MM.1S (cell line): ENCODE results near the gene POC1A.

Experiments
- DNase-seq: peaks from one replicate; pipeline ENCODE4 v3.0.0-alpha.2; 2015
- H2AFZ ChIP-seq: fragments of 300-600 bp; sonication (generic); 2 replicates; pipeline ENCODE4 v1.6.0; 2016; ENCODE audit warnings: antibody characterized with exemption, low read length
- H3F3A ChIP-seq: fragments of 300-600 bp; sonication (generic); 2 replicates; pipeline ENCODE4 v1.6.1; 2016; ENCODE audit warnings: mild to moderate bottlenecking, antibody characterized with exemption, low read length, moderate library complexity, mixed read lengths; ENCODE audit not compliant: insufficient read depth
- H3K27ac ChIP-seq: fragments of 300-600 bp; sonication (generic); 2 replicates; pipeline ENCODE4 v1.5.1; 2016; ENCODE audit warnings: mild to moderate bottlenecking, low read length
- H3K27me3 ChIP-seq: fragments of 300-600 bp; sonication (generic); replicated peaks from 2 replicates; pipeline ENCODE4 v1.6.0; 2016; ENCODE audit warnings: low read length; ENCODE audit not compliant: insufficient read depth
- H3K36me3 ChIP-seq: fragments of 300-600 bp; sonication (generic); replicated peaks from 2 replicates; pipeline ENCODE4 v1.6.1; 2016; ENCODE audit warnings: mild to moderate bottlenecking, low read length, mixed read lengths; ENCODE audit not compliant: insufficient read depth
- H3K4me1 ChIP-seq: fragments of 300-600 bp; sonication (generic); 2 replicates; pipeline ENCODE4 v1.6.1; 2016; ENCODE audit warnings: low read length, mixed read lengths
- H3K4me2 ChIP-seq: fragments of 300-600 bp; sonication (generic); 2 replicates; pipeline ENCODE4 v1.6.0; 2016; ENCODE audit warnings: low read depth, low read length
- H3K4me3 ChIP-seq: fragments of 300-600 bp; sonication (generic); 2 replicates; pipeline ENCODE4 v1.5.1; 2016; ENCODE audit warnings: low read length, mixed read lengths
- H3K79me2 ChIP-seq: fragments of 300-600 bp; sonication (generic); 2 replicates; pipeline ENCODE4 v1.6.1; 2016; ENCODE audit warnings: mixed run types, low read length, mixed read lengths
- H3K9ac ChIP-seq: fragments of 300-600 bp; sonication (generic); 2 replicates; pipeline ENCODE4 v1.6.1; 2016; ENCODE audit warnings: low read length, mixed read lengths
- H3K9me2 ChIP-seq: fragments of 300-600 bp; sonication (generic); replicated peaks from 2 replicates; pipeline ENCODE4 v1.6.1; 2016; ENCODE audit warnings: mild to moderate bottlenecking, low read length, mixed read lengths; ENCODE audit not compliant: insufficient read depth
- H3K9me3 ChIP-seq: fragments of 300-600 bp; sonication (generic); replicated peaks from 2 replicates; pipeline ENCODE4 v1.6.1; 2016; ENCODE audit warnings: mild to moderate bottlenecking, low read length, mixed read lengths; ENCODE audit not compliant: insufficient read depth
- H4K20me1 ChIP-seq: fragments of 300-600 bp; sonication (generic); 2 replicates; pipeline ENCODE4 v1.6.1; 2016; ENCODE audit warnings: mild to moderate bottlenecking, low read length, moderate library complexity, mixed read lengths; ENCODE audit not compliant: insufficient read depth
- EZH2 ChIP-seq: fragments of 300-600 bp; sonication (generic); optimal IDR thresholded peaks from 2 replicates; pipeline ENCODE3; 2017; ENCODE audit warnings: low read depth, mild to moderate bottlenecking, antibody characterized with exemption, low read length, mixed read lengths
- EZH2phosphoT487 ChIP-seq: fragments of 300-600 bp; sonication (generic); IDR thresholded peaks from 2 replicates; pipeline ENCODE4 v1.6.1; 2018; ENCODE audit warnings: antibody characterized with exemption, low read length
- TF ChIP-seq, protein P1 (sequence below): fragments of 300-600 bp; sonication (generic); IDR thresholded peaks from 2 replicates; pipeline ENCODE4 v1.5.1; 2016; ENCODE audit warnings: antibody characterized with exemption, low read length, mixed read lengths

Gene POC1A

DNA sequence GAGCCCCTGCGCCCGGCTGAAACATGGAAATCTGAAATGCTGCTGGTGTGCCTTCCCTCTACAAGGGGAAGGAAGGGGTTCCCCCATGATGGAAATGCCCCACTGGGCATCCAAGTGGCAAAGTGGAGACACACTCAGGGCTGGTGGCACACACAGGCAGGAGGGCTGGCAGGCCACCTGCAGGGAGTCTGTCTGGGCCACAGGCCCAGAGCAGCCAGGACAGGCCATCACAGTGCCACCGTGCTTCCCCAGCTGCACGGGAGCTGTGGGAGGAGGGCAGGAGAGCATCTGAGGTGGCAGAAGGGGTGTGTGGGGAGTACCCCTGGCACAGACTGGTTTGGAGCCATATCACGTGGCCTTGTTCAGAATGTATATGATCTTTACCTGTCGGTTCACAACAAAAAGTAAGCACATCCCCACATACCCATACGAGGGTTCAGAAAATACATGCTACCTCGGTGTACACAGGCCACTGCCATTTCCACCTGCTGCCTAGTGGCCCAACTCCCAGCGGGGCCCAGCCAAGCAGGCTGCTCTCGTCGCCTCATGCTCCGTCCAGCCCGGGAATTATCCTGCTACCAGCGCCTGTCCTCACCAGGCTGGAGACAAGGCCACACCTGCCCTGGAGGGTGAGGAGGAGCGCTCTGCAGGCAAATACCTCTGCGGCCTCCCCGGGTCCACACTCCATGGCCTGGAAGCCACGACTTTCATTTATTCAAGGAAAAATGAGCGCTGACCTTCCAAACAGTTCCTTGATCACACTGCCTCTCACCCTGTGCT lies 75.3 kb downstream of the POC1A start:
- Histone ChIP-seq H3K9ac (no peak overlapping the region), H3K9me2 (no peaks in the 10 kb centered on the region), H3F3A (no peaks in the 10 kb centered on the region), H3K4me3 (no peak overlapping the region), H3K27me3 (no peaks in the 10 kb centered on the region), H3K36me3 (no peaks in the 10 kb centered on the region), H3K4me2 (no peak overlapping the region), H2AFZ (no peak overlapping the region), H4K20me1 (no peaks in the 10 kb centered on the region), H3K9me3 (no peaks in the 10 kb centered on the region), H3K27ac (no peak overlapping the region), H3K79me2 (no peaks in the 10 kb centered on the region), H3K4me1 (no peaks in the 10 kb centered on the region)
- DNase-seq = no peak
- TF ChIP-seq EZH2phosphoT487 (no peak), EZH2 (no peak)
- TF ChIP-seq, protein P1, sequence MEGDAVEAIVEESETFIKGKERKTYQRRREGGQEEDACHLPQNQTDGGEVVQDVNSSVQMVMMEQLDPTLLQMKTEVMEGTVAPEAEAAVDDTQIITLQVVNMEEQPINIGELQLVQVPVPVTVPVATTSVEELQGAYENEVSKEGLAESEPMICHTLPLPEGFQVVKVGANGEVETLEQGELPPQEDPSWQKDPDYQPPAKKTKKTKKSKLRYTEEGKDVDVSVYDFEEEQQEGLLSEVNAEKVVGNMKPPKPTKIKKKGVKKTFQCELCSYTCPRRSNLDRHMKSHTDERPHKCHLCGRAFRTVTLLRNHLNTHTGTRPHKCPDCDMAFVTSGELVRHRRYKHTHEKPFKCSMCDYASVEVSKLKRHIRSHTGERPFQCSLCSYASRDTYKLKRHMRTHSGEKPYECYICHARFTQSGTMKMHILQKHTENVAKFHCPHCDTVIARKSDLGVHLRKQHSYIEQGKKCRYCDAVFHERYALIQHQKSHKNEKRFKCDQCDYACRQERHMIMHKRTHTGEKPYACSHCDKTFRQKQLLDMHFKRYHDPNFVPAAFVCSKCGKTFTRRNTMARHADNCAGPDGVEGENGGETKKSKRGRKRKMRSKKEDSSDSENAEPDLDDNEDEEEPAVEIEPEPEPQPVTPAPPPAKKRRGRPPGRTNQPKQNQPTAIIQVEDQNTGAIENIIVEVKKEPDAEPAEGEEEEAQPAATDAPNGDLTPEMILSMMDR = no peak

DNA sequence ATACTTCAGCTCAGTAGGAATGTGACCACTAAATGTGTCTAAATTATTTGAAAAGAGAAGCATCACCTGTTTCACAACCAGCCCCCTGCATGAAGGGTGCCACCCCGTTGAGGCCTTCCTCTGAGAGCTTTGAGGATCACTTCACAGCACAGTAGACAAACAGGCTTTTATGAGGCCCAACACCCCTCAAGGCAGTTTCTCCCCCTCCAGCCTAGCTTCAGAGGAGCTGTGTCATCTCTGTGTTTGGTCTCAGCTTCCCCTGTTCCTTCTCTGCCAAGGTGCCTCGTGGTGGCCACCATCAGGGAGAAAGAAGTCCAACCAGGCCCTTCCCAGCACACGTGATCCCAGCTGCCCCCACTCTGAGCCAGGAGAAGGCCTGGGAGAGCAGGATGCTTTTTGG lies 76.3 kb downstream of the POC1A start:
- no peak for DNase-seq

DNA sequence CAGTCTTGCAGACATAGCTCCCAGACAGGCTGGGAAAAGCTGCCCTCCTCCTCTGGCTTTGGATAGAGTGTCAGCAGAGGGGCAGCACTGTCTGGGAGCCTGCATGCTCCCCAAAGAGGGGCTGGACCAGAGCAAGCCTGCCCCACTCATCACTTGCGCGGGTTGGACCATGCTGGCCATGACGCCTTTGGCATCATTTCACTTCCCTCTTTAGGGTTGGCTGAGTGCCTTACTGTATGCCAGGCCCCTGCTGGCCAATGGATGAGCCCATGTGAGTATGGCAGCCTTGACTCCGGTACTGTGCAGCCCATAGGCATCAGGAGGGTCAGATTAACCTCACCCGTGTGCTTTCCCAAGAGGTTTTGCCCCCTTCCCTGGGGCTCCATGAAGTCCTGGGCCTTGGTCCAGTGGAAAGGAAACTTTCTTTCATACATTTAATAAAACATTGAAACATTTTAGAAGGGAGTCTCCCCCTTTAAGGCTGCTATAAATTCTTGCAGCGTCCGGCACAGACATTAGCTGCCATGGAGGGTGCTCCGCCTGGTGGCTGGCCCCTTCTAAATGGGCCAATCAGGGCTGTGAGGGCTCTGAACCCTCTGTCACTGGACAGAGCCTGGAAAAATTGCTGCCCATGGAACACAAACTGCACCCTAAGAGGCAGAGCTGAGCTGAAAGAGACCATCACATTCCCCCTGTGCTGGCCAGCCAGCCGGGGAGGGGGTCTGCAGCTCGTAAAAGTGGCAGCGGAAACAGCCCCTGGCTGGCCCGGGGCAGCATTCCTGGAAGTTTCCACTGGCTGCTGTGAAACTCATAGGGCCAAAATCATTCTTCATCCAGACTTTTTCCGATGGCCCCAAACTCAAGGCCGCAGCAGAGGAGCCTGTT lies 77.1 kb downstream of the POC1A start:
- H3K36me3 ChIP-seq = no peaks in the 10 kb centered on the region
- no peaks in the 10 kb centered on the region for H4K20me1 ChIP-seq
- H2AFZ ChIP-seq = no peak overlapping the region
- H3K79me2 ChIP-seq = no peaks in the 10 kb centered on the region
- no peak for DNase-seq
- H3F3A ChIP-seq = no peaks in the 10 kb centered on the region
- TF ChIP-seq, protein P1 = no peak
- TF ChIP-seq EZH2phosphoT487 = no peak
- TF ChIP-seq EZH2 = no peak
- H3K4me1 ChIP-seq = no peaks in the 10 kb centered on the region
- H3K27me3 ChIP-seq = no peaks in the 10 kb centered on the region
- no peaks in the 10 kb centered on the region for H3K9me3 ChIP-seq
- no peak overlapping the region for H3K27ac ChIP-seq
- H3K4me3 ChIP-seq = no peak overlapping the region
- H3K9ac ChIP-seq = no peak overlapping the region
- H3K9me2 ChIP-seq = no peaks in the 10 kb centered on the region
- H3K4me2 ChIP-seq = no peak overlapping the region

More for the DNA sequence above, 76.3 kb downstream of the POC1A start:
- TF ChIP-seq EZH2 = no peak
- TF ChIP-seq EZH2phosphoT487 = no peak
- TF ChIP-seq, protein P1 = no peak
- no peak overlapping the region for H2AFZ ChIP-seq
- no peaks in the 10 kb centered on the region for H3K36me3 ChIP-seq
- H3K27ac ChIP-seq = no peak overlapping the region
- no peaks in the 10 kb centered on the region for H4K20me1 ChIP-seq
- H3K4me2 ChIP-seq = no peak overlapping the region
- no peaks in the 10 kb centered on the region for H3K27me3 ChIP-seq
- H3K9me2 ChIP-seq = no peaks in the 10 kb centered on the region
- H3K4me3 ChIP-seq = no peak overlapping the region
- H3K4me1 ChIP-seq = no peaks in the 10 kb centered on the region
- H3K9me3 ChIP-seq = no peaks in the 10 kb centered on the region
- no peaks in the 10 kb centered on the region for H3F3A ChIP-seq
- H3K9ac ChIP-seq = no peak overlapping the region
- no peaks in the 10 kb centered on the region for H3K79me2 ChIP-seq
